NCI-H128 (cell line): ENCODE measurements around the gene KLHL33.

ENCODE experiments used
- DNase-seq: peaks from one replicate; lab custom pipeline; 2025; ENCODE audit not compliant: unreplicated experiment; lab: John Stamatoyannopoulos, UW

Gene KLHL33

DNA sequence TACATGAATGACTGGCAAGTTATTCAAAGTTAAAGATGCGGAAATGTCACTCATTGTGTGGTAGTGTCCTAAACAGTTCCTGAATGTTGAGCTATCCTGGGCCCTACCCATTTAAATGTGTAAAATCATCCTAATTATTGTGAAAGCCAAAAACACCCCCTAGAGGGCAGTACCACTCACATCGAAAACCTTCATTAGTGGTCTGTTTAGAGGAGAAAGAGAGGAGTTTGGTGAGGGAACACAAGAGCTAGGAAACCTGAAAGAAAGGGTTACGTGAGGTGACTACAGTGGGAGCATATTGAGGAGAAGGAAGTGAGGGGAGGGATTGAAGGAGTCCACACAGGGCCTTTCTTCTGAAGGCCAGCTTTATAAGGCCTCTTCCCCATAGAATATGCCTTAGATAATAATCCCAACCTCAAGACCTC, 20.2 kb downstream of the KLHL33 start:
- no peak for DNase-seq

DNA sequence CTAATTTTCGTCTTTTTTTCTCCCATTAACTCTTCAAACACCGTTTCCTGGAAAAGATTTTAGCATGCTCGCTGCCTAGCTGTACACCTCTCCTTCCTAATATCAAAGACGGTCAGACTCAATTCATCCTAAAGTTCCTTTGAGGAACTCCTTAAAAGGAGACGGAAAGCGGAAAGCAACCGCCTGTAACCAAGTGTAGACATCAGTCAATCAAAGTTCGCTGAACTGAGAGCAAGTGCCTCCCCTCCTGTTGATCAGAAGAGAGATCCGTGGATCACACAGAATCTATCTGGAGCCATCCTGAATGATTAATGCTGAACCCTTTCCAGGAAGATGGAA, 22.3 kb downstream of the KLHL33 start:
- no peak for DNase-seq

DNA sequence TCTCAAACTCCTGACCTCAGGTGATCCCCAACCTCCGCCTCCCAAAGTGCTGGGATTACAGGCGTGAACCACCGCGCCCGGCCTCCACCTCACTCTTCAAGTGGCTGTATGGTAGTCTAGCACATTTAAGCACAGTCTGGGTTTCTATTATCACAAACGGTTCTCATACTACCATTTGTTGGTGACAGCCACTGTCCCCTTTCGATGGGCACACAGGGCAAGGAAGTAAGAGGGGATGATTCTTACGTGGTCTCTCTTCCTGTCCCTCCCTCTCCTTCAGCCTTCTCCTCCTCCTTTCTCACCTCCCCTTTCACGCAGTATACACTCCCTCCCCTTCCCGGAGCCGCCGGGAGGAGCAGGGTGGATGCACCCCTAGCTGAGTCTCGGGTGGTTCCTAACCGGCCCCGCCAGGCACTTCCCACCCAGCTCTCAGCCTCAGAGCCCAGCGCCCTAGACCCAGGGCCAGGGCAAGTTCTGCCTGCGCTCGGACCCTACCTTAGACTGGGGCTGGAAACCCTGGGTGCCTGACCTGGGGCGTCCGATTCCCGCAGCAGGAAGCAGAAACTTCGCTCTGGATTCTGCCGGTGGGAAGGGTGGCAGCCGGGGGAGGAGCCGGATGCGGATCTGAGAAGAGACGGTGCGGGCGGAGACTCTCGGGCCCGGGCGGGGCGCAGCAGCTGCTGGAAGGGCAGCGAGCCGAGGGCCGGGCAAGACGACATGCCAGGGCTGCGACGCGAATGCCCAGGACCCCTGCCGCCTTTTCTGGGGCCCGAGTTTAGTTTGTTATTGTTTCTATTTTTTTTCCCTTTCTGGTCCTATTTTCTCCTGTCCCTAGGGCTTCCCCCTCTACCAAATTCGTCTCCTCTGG, 22.9 kb downstream of the KLHL33 start, which contains the start of gene TEP1:
TSS of gene TEP1 (minus strand) at position 626 of the 868 bp plus-strand sequence. CDS start 5,062 bp downstream, outside the sequence.
- peak; percentile 20 for DNase-seq

DNA sequence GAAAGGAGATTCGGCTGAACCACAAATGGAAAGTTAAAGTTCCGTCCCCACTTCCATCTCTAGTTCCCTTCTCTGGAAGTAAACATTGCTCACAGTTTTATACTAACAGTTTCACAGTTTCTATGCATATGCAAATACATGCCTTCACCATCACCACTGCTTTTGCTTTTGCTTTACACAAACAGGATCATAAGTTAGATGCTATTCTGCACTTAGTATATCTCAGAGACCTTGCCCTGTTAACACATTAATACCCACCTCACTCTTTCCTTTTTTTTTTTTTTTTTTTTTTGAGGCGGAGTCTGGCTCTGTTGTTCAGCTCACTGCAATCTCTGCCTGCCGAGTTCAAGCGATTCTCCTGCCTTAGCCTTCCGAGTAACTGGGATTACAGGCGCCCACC, 23.6 kb downstream of the KLHL33 start:
- DNase-seq = no peak

DNA sequence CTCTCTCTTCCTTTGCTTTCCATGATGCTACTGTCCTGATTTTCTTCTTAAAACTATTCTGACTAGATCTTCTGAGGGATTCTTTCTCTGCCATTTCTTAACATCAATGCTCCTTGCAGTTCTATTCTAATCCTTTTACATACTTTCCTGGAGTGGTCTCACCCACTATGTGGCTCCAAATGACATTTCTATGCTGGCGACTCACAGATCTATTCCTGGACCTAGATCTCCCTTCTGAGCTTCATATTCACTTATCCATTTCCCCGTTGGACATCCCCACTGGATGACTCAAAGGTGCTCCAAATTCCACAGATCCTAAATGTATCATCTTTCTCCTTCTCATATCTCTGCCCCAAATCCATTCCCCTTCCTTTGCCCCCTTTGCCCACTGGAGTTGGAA, 26.7 kb downstream of the KLHL33 start:
- no peak for DNase-seq

DNA sequence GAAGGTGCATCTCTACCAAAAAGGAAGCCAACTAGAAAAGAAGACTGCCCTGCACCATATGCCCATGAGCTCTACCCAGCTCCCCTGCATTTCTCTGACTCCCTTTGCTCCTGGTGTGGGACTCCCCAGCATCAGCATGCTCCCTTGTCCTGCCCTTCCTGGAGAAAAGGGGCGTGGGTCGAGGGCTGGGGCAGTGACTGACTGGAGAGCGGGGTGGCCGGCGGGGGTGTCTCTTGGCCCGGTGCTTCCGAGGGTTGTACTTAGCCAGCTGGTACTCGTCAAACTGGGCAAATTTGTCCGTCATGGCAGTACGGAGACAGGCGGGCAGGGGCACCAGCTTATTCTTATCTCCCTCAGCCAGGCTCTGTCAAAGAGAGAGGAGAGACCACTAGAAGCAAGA, 32.4 kb downstream of the KLHL33 start:
- DNase-seq = no peak

DNA sequence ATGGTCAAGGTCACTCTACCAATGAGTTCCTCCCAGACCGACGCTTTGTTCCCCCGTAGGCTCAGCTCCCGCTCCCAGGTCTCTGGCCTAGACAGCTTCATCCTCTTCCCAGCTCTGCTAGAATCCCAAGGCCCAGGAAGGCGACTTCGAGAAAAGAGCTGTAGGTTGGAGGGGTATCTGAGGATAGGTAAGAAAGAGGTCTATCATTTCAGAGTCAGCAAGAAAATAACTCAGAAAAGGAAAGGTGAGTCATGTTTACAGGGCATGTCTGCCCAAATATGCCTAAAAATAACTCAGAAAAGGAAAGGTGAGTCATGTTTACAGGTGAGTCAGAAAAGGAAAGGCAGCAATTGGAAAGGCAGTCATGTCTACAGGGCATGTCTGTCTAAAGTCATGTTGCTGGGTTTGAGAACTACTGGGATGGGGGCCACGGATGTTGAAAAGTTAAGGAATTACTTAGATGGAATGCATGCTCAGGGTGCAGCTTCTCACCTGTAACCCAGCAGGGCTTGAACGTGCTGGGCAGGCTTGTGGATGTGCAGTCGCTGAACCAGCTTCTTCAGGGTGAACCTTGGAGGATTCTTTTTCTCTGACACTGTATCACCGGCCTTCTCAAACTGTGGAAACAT, 34.9 kb downstream of the KLHL33 start:
- no peak for DNase-seq

DNA sequence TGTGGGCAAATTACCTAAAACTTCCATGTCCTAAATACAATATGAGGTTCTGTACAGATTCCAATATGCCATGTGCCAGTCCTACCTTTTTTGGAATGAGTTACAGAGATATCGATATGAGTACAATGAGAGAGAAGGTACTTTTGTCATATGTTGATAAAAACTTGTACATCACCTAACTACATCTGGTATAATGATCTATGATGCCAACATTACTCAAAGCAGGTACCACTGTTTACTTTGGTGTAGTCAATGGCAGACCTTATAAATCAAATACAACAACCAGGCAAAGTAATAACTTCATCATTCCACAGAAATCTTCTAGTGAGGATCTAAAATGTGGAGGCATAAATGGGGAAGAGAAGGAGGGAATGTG, 35.4 kb downstream of the KLHL33 start:
- DNase-seq = no peak

DNA sequence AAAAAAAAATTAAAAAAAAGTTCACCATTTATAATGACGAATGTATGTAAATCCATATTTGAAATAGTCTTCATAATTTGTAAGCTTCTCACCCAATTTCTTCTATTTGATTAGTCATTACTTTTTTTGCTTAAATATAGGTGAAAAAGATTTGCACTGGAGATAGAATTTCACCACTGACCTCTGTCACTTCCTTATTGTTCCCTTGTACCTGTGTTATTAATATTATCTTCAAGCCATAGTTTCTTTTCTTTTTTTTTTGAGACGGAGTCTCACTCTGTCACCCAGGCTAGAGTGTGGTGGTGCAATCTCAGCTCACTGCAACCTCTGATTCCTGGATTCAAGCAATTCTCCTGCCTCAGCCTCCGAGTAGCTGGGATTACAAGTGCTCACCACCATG, 38.5 kb downstream of the KLHL33 start:
- DNase-seq = no peak

DNA sequence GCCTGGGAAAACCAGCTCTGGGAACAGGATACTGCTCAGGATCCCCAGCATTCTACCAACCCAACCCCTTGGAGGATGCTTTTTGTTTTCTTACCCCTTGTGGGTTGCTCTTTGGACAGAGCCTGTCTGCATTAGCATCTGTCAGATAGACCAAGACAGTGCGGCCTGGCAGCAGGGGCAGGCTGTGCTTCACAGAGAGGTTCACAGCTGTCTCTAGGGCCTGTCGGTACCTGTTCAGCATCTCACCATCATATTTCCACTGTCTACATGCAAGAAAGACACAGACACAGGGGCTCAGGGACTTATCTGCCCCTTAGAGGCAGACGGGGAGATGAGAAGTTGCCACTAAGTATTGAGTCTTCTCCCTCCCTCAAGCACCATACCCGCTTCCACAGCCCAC, 44.5 kb downstream of the KLHL33 start:
- no peak for DNase-seq

DNA sequence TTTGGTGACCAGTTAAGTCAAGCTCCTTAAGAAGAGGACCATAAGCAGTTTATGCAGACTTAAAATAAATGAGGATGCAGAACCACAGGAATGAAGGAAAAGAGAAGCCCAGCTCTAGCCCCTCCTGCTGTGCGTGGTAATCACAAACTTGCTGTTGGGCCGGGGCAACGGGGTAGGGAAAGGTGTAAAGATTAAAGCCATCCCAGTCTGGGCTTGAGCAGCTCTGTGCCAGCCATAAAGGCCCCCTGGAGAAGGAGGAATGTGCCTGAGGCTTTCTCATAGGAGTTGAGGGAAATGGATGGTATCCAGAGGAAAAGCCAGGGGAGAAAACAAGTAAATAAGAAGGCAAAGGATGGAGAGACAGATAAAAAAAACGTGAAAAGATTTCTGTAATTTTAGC, 47.8 kb downstream of the KLHL33 start:
- DNase-seq = no peak

DNA sequence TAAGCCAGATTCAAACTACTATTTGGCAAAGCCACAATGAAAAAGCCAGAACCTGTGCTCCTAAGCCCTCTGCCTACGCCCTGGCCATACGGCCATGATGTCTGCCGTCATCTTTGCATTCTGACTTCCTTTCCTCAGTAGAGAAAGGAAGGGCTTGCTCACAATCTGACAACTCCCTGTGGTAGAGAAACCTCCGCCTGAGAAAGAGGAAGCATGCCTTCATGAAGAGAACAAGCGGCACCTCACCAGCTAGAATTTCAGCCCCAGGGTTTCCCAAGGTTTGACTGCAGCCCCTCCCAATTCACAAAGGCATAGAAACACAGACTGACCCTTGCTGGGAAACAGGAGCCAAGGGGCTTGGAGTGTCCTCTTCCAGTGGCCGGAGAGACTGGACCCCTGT, 48.4 kb downstream of the KLHL33 start:
- no peak for DNase-seq

DNA sequence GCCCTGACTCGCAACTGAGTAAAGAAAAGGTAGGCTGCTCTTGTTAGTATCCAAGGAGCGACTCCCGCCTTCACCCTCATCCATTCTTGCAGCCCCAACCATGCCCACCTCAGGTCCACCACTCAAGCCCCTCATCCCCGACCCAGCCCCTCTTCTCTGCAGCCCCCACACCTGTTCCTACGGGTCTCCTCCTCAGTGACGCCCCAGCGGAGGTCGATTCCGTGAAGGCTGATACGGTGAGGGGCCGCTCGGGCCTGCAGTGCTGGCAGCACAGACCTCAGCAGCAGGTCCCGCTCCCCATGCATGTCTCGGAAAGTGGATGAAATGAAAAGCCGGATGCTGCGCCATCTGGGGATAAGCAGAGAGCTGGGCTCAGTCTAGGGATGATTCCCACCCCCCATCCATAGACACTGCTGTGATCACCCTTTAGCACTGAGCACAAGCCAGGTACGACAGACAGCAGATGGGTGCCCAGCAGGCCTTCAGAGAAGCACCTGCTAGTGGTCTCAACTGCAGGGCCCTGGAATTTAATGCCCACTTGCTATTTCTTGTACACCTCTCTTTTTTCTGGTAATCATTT, 49.6 kb downstream of the KLHL33 start:
- no peak for DNase-seq

DNA sequence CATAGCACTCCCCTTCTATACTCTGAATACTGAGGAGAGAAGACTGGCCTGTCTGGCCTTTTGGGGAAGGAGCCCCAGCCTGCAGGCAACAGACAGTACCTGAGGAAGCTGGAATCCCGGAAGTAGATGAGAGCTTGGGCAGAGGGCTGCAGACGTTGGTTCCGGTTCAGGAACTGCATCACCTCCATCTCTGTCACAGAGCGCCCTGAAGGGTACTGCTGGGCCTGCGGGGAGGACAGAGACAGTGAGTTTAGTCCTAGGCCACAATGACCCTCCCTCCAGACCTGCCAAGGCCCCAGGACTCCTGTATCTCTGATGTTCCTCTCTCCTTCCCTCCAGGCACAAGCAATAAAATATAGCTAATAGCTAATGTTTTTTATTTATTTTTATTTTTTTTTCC, 51.1 kb downstream of the KLHL33 start:
- no peak for DNase-seq

DNA sequence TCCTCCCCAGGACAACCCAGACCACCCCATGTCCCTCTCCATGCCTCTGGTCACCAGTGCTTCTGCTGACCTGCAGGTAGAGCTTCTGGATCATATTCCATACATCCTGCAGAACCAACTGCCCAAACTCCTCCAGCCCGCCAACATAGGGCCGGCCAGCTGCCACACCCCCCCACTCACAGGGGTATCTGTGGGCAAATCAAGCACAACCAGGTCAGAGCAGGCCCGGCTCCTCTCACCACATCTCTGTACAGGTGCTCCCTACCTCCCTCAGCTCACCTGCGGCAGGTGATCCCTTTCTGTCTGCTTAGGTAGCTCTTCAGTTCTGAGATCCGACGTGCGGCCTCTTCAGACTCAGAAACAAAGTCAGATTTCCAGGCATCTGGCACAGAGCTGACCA, 51.6 kb downstream of the KLHL33 start:
- no peak for DNase-seq

DNA sequence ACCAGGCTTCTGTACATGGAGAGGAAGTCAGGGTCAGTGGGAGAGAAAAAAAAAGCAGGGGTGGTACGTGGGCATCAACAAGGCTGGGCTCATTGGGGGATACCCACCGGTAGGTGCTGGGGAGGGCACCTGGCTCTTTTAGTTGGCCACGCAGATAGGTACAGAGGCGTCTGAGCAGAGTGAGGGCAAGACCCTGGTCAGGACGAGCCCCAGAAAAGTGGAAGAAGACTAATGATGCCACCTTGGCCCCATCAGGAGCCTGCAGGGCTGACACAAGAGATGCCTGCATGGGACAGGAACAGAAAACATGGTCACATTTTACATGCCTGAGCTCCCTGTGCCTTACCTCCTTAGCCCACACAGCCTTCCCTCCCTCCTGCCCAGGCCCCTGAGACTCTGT, 52.3 kb downstream of the KLHL33 start:
- no peak for DNase-seq

DNA sequence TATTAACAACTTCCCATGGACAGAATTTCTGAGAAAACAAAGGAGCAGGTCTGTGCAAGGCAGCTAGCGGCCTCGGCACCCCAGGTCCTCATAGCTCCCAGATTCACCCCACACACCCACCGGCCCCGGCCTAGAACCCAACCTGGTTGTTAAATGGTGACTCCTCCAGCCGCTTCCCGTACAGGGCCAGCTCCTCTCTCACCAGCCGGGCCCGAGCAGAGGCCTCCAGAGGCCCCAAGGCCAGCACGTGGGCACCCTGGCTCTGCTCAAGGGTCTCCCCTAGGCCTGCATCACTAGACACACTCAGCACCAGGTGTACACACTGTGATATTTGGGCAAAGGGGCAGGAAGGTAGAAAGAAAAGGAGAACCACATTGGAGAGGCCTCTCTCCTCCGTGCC, 52.9 kb downstream of the KLHL33 start:
- no peak for DNase-seq

DNA sequence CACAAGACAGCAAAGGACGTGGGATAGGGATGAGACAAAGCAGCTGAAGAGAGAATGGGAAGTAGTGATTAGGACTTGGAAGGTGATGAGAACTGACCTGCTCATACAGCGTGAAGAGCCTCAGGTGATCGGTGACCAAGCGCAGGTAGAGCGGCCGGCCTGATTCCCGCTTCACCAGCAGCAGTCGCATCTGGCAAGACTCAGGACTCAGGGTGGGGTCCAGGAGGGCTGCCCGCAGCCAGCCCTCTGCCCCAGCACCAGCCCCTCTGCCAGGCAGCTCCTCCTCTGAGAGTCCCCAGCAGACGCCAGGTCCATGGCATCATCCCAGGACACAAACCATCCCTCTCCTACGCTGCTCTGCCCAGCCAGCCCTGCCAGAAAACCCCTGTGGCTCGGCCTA, 53.4 kb downstream of the KLHL33 start:
- DNase-seq = no peak

DNA sequence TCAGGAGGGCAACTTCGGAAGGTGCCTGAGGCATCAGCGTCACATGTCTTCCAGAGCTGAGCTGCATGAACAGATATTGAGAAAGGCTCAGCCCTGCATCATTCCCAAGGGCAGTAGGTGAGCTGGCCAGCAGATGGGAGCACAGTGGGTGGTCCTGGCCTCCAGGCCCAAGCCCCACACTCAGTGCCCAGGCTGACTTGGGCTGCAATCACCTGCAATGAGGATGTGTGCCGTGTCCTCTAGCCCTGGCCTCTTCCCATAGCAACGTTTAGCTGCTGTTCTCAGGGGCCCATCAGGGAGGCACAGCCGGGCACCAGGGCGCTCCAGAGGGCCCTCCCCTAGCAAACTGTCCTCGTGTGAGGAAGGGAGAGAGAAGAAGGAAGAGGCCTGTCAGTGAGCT, 54.6 kb downstream of the KLHL33 start:
- no peak for DNase-seq

DNA sequence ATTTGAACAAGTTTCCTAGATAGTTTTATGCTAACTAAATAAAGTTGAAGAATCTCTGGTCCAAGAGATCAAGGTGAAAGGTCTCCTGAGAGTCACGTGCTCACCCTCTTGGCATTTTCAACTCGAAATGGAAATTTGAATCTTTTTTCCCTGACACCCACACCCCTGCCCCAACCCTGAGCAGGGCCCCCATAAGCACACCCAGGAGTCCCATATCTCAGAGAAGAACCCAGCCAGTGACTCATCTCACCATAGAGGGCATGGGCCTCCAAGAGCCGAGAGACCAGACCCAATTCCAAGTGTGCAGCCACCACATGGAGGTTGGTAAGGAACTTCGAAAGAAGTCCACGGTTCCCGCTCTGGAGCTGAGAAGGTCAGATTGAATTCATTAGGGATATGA, 55.3 kb downstream of the KLHL33 start:
- no peak for DNase-seq

DNA sequence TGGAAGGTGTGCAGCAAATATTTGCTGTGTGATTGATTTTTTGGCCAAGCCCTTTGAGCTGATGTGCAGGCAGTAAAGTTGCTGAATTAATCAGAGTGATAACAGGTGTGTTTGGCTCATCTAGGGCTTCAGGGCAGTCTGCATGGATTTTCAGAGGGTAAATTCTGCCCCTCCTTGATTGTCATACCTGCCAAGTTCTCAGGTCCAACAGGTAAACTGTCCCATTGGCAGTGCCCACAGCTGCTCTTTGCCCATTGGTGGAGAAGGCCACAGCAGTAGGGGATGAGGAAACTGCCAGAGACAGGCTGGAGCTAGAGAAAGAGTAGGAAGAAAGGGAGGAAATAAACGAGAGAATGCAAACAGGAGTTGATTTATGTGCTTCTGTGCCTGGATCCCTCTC, 56.2 kb downstream of the KLHL33 start:
- DNase-seq = no peak

DNA sequence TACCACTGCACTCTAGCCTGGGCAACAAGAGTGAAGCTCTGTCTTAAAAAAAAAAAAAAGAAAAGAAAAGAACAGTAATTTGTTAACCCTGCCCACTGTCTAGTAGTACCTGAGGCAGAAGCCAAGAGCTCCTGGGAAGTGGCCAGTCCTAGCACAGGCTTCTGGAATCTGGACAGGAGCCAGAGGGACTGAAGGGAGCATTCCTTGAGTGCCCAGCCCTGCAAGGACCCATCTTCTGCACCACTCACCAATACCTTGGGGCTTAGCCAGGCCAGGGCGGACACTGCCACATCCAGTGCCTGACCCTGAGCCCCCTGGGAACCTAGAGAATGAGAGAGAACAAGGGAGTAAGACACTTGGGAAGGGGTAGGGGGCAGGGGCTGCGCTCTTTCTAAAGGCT, 58.8 kb downstream of the KLHL33 start:
- DNase-seq = no peak
